HFFc6 (cell line): ENCODE data around the gene FBXO42. TPM values are rescaled to one million over a fixed set of nuclear protein-coding genes. Genes with fewer than 3 reads are reported as not detected.

Experiments
- DNase-seq: peaks from one replicate; pipeline ENCODE4 v3.0.0-alpha.2; 2018
- H3K27ac Mint-ChIP-seq: 2 replicates; pipeline ENCODE4 v1.8.0; 2020; ENCODE audit warnings: mild to moderate bottlenecking, mixed read lengths
- H3K27me3 Mint-ChIP-seq: 2 replicates; pipeline ENCODE4 v1.8.0; 2021; ENCODE audit warnings: mild to moderate bottlenecking, moderate library complexity, mixed read lengths; ENCODE audit not compliant: insufficient read depth
- H3K36me3 Mint-ChIP-seq: 2 replicates; pipeline ENCODE4 v1.8.0; 2021; ENCODE audit warnings: low read depth, mixed read lengths
- H3K4me1 Mint-ChIP-seq: 2 replicates; pipeline ENCODE4 v1.8.0; 2020; ENCODE audit warnings: low read depth, mixed read lengths
- H3K4me3 Mint-ChIP-seq: 2 replicates; pipeline ENCODE4 v1.8.0; 2020; ENCODE audit warnings: mild to moderate bottlenecking, moderate library complexity, mixed read lengths
- H3K9me3 Mint-ChIP-seq: 2 replicates; pipeline ENCODE4 v1.8.0; 2020; ENCODE audit warnings: mild to moderate bottlenecking, mixed read lengths
- CTCF ChIP-seq: fragments of 200-600 bp; sonication (generic); IDR thresholded peaks from 2 replicates; pipeline ENCODE4 v1.5.0; 2021; ENCODE audit warnings: antibody characterized with exemption, mild to moderate bottlenecking
- total RNA-seq, 6 experiments: library from RNA; stranded (reverse); fragmentation: NEBNext Ultra II Directional; extraction: Animal tissue kit (Norgen Biotek cat#: 25700); gene quantifications; 2 replicates in 1 of 6; 3 replicates in 5 of 6; pipeline ENCODE4 v1.2.3, GENCODE V29; 2021

The FBXO42 gene
- total RNA-seq, 6 experiments from 2014 or later, result 11.5 to 15.2 (median 13.4) TPM

DNA sequence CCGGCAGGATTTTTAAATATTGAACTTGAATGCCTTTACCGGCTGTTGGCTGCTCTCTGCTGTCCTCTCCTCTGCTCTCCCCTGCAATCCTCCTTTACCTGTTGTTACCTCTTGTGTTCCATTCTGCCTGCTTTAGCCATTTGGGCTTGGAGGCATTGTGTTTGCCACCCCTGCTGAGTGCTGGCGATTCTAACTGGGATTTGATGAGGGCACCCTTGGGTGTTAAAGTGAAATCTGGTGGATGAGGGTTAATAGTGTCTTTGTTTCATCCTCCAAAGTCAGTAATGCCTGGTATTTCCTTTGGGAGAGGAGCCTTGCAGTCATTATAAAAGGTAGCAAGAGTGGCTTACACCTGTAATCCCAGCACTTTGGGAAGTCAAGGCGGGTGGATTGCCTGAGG, 24.7 kb upstream of the FBXO42 start:
- no peak for DNase-seq
- peaks cover 19% of the 10 kb centered on the region for H3K36me3 Mint-ChIP-seq
- no peak for TF ChIP-seq CTCF
- peaks cover 57% of the 10 kb centered on the region for H3K4me1 Mint-ChIP-seq
- H3K27ac Mint-ChIP-seq, result peak overlapping the region; percentile 89
- H3K9me3 Mint-ChIP-seq, result no peaks in the 10 kb centered on the region
- H3K4me3 Mint-ChIP-seq, result peak overlapping the region; percentile 35
- no peaks in the 10 kb centered on the region; the same call in 1 of the 2 replicates for H3K27me3 Mint-ChIP-seq

GRCh38 chr1:16375521-16376340, 23.5 kb upstream of the FBXO42 start:
- no peaks in the 10 kb centered on the region for H3K9me3 Mint-ChIP-seq
- H3K36me3 Mint-ChIP-seq, result peaks cover 23% of the 10 kb centered on the region
- H3K4me3 Mint-ChIP-seq, result peak overlapping the region; percentile 72
- H3K4me1 Mint-ChIP-seq, result peaks cover 65% of the 10 kb centered on the region
- peak overlapping the region; percentile 89 for H3K27ac Mint-ChIP-seq
- TF ChIP-seq CTCF, result no peak
- DNase-seq, result peak; percentile 45
- peaks cover 2% of the 10 kb centered on the region for H3K27me3 Mint-ChIP-seq

DNA sequence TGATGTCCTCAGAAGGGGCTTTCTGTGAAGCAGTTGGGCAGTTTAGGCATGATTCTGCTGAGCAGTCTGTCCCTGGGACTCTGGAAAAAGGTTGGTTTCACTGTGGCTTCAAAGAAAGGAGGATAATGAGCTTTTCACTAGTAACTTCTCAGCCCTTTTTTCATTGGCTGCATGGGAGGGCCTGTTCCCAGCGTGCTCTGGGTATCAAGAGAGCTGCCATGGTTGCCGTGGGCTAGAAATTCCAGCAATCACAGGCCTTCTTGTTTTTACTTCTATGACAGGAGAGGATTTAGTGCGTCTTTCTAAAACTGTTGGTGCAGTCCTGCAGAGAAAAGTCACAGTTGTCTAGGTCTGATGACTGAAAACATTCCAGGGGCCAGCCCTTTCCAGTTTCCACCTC, 22.0 kb upstream of the FBXO42 start:
- DNase-seq, result no peak
- TF ChIP-seq CTCF, result no peak
- Mint-ChIP-seq H3K36me3 (peaks cover 22% of the 10 kb centered on the region), H3K4me1 (peaks cover 69% of the 10 kb centered on the region), H3K9me3 (no peaks in the 10 kb centered on the region), H3K4me3 (0 out of 2 replicates have a peak overlapping the region, but pooled peaks have one; percentile 27), H3K27ac (peak overlapping the region; percentile 65), H3K27me3 (peaks cover 2% of the 10 kb centered on the region)

DNA sequence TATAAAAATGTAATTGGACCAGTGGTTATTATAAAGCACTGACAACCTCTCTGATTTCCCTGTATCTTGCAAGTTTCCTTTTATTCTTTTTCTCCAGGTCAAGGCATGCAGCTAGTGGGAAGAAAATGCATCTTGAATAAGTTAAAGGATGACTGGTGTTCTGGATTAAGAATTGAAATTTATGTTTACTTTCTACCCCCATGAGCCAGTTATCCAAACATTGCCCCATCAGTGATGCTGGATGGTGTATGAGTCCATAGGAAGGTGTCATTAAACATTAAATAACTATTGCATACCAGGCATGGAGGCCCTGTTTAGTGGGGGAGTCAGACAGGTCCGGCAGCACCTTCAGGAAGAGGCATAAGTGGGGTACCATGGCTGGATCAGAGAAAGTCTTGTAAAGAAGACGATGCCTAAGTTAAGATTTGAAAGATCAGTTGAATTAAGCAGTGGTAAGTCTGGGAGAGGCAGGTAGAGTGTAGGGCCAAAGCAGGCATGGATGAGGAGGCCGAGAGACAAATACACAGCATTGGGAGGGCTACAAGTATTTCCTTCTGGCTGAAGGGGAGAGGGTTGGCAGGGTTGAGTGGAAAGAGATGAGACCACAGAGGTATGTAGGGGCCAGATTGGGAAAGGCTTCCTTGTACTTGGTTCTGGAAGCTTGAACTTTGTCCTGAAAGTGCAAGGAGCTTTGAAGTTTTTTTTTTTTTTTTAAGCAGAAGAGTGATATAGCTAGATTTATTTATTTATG, 20.4 kb upstream of the FBXO42 start:
- H3K4me1 Mint-ChIP-seq, result peaks cover 75% of the 10 kb centered on the region
- no peaks in the 10 kb centered on the region for H3K9me3 Mint-ChIP-seq
- peaks cover 30% of the 10 kb centered on the region for H3K36me3 Mint-ChIP-seq
- H3K27me3 Mint-ChIP-seq, result peaks cover 2% of the 10 kb centered on the region
- DNase-seq, result no peak
- H3K4me3 Mint-ChIP-seq, result peak overlapping the region; percentile 59
- TF ChIP-seq CTCF, result no peak
- peak overlapping the region; percentile 47 for H3K27ac Mint-ChIP-seq

DNA sequence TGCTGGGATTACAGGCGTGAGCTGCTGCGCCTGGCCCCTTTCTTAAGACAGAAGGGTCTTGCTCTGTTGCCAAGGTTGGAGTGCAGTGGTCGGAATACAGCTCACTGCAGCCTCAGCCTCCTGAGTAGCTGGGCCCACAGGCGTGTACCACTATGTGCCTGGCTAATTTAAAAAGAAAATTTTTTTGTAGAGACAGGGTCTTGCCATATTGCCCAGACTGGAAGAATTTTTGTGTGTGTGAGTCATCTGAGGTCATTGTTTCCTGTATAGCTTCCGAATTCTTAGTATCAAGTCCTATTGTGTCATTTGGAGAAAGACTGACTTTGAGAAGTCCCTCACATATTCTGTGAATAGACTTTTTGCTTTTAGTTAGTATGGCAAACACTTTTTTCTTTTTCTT, 19.4 kb upstream of the FBXO42 start:
- H3K27ac Mint-ChIP-seq, result peak overlapping the region; percentile 47
- no peak for TF ChIP-seq CTCF
- no peaks in the 10 kb centered on the region for H3K9me3 Mint-ChIP-seq
- H3K4me3 Mint-ChIP-seq, result peak overlapping the region; percentile 59
- peaks cover 32% of the 10 kb centered on the region for H3K36me3 Mint-ChIP-seq
- no peak for DNase-seq
- peaks cover 65% of the 10 kb centered on the region for H3K4me1 Mint-ChIP-seq
- peaks cover 2% of the 10 kb centered on the region for H3K27me3 Mint-ChIP-seq
